KOPT-K1 (cell line): ENCODE results near the gene SHROOM3.

Source experiments
- H3K27ac ChIP-seq: fragments of 200-600 bp; sonication (generic); 2 replicates; pipeline ENCODE4 v1.5.1; 2016; ENCODE audit warnings: antibody characterized with exemption, mild to moderate bottlenecking, low read depth, low read length; ENCODE audit not compliant: poor library complexity, severe bottlenecking
- H3K36me3 ChIP-seq: fragments of 200-600 bp; sonication (generic); 2 replicates; pipeline ENCODE4 v1.5.1; 2017; ENCODE audit warnings: antibody characterized with exemption, mild to moderate bottlenecking, low read length, moderate library complexity; ENCODE audit not compliant: insufficient read depth
- H3K9me3 ChIP-seq: fragments of 200-600 bp; sonication (generic); 2 replicates; pipeline ENCODE4 v1.5.1; 2017; ENCODE audit warnings: antibody characterized with exemption, low read length, mild to moderate bottlenecking; ENCODE audit not compliant: insufficient read depth, poor library complexity, severe bottlenecking

SHROOM3 gene

GRCh38 chr4:76741663-76742020 is 306.6 kb downstream of the SHROOM3 start:
- H3K27ac ChIP-seq, result no peak overlapping the region
- H3K36me3 ChIP-seq, result no peaks in the 10 kb centered on the region
- no peaks in the 10 kb centered on the region for H3K9me3 ChIP-seq

GRCh38 chr4:76744241-76744921 is 309.4 kb downstream of the SHROOM3 start:
- Histone ChIP-seq H3K27ac (no peak overlapping the region), H3K9me3 (no peaks in the 10 kb centered on the region), H3K36me3 (no peaks in the 10 kb centered on the region)

GRCh38 chr4:76745240-76745639 is 310.2 kb downstream of the SHROOM3 start:
- H3K9me3 ChIP-seq, result no peaks in the 10 kb centered on the region
- no peak overlapping the region for H3K27ac ChIP-seq
- H3K36me3 ChIP-seq, result no peaks in the 10 kb centered on the region

- Histone ChIP-seq H3K36me3 (no peaks in the 10 kb centered on the region), H3K9me3 (peaks cover 6% of the 10 kb centered on the region), H3K27ac (no peak overlapping the region)
Measured at GRCh38 chr4:76747563-76747962, 312.5 kb downstream of the SHROOM3 start.

GRCh38 chr4:76748649-76749048 is 313.6 kb downstream of the SHROOM3 start:
- Histone ChIP-seq H3K36me3 (no peaks in the 10 kb centered on the region), H3K27ac (no peak overlapping the region), H3K9me3 (peaks cover 6% of the 10 kb centered on the region)

GRCh38 chr4:76749355-76749754 is 314.3 kb downstream of the SHROOM3 start:
- H3K27ac ChIP-seq, result no peak overlapping the region
- peaks cover 6% of the 10 kb centered on the region for H3K9me3 ChIP-seq
- H3K36me3 ChIP-seq, result no peaks in the 10 kb centered on the region

GRCh38 chr4:76750716-76751115 is 315.7 kb downstream of the SHROOM3 start:
- H3K27ac ChIP-seq, result no peak overlapping the region
- H3K36me3 ChIP-seq, result no peaks in the 10 kb centered on the region
- H3K9me3 ChIP-seq, result peaks cover 6% of the 10 kb centered on the region

- Histone ChIP-seq H3K9me3 (peaks cover 6% of the 10 kb centered on the region), H3K36me3 (no peaks in the 10 kb centered on the region)
Measured at GRCh38 chr4:76751612-76752343, 316.7 kb downstream of the SHROOM3 start.

GRCh38 chr4:76752861-76753501 is 318.0 kb downstream of the SHROOM3 start:
- peaks cover 6% of the 10 kb centered on the region for H3K9me3 ChIP-seq
- H3K36me3 ChIP-seq, result no peaks in the 10 kb centered on the region
- no peak overlapping the region for H3K27ac ChIP-seq

More at GRCh38 chr4:76751612-76752343, 316.7 kb downstream of the SHROOM3 start:
- H3K27ac ChIP-seq, result no peak overlapping the region

GRCh38 chr4:76753814-76754213 is 318.8 kb downstream of the SHROOM3 start:
- Histone ChIP-seq H3K27ac (no peak overlapping the region), H3K9me3 (peaks cover 6% of the 10 kb centered on the region), H3K36me3 (no peaks in the 10 kb centered on the region)

GRCh38 chr4:76754439-76754838 is 319.4 kb downstream of the SHROOM3 start:
- Histone ChIP-seq H3K36me3 (no peaks in the 10 kb centered on the region), H3K27ac (no peak overlapping the region), H3K9me3 (peaks cover 6% of the 10 kb centered on the region)

GRCh38 chr4:76755756-76756155 is 320.7 kb downstream of the SHROOM3 start:
- H3K36me3 ChIP-seq, result no peaks in the 10 kb centered on the region
- no peak overlapping the region for H3K27ac ChIP-seq

GRCh38 chr4:76756416-76756815 is 321.4 kb downstream of the SHROOM3 start:
- Histone ChIP-seq H3K36me3 (no peaks in the 10 kb centered on the region), H3K9me3 (peaks cover 6% of the 10 kb centered on the region), H3K27ac (no peak overlapping the region)

More at GRCh38 chr4:76755756-76756155, 320.7 kb downstream of the SHROOM3 start:
- peaks cover 6% of the 10 kb centered on the region for H3K9me3 ChIP-seq

GRCh38 chr4:76757418-76757939 is 322.4 kb downstream of the SHROOM3 start:
- Histone ChIP-seq H3K36me3 (no peaks in the 10 kb centered on the region), H3K9me3 (no peaks in the 10 kb centered on the region), H3K27ac (no peak overlapping the region)

GRCh38 chr4:76758290-76758882 is 323.4 kb downstream of the SHROOM3 start:
- H3K27ac ChIP-seq, result no peak overlapping the region
- H3K9me3 ChIP-seq, result no peaks in the 10 kb centered on the region
- no peaks in the 10 kb centered on the region for H3K36me3 ChIP-seq
